Keratinocyte (primary cell): ENCODE results near the gene HMSD. TPM values are rescaled to one million over a fixed set of nuclear protein-coding genes. Genes with fewer than 3 reads are reported as not detected.

Experiments used
- DNase-seq: peaks from one replicate; pipeline ENCODE4 v3.0.0-alpha.2; 2011; ENCODE audit warnings: low read depth, missing footprints, low spot score
- FAIRE-seq: peaks from 2 replicates; lab custom pipeline; 2011; peaks lifted over from hg19 to GRCh38; lab: Jason Lieb, UNC
- H2AFZ ChIP-seq: 2 replicates; pipeline ENCODE4 v1.6.0; 2012; ENCODE audit warnings: low read length, control low read depth, inconsistent platforms; ENCODE audit not compliant: control insufficient read depth
- H3K27ac ChIP-seq: 2 replicates; pipeline ENCODE4 v1.5.1; 2011; ENCODE audit warnings: low read length; ENCODE audit not compliant: control insufficient read depth, insufficient read depth
- H3K27me3 ChIP-seq: 3 replicates; pipeline ENCODE4 v1.6.0; 2011; ENCODE audit warnings: low read length; ENCODE audit not compliant: control insufficient read depth, insufficient read depth; ENCODE audit errors: extremely low read depth
- H3K36me3 ChIP-seq, 2 experiments: 2 replicates in 1 of 2; 3 replicates in 1 of 2; pipeline ENCODE4 v1.5.1; 2011; ENCODE audit warnings: low read length in 2 of 2, mild to moderate bottlenecking in 1 of 2; ENCODE audit not compliant: control insufficient read depth in 2 of 2, insufficient read depth in 2 of 2; ENCODE audit errors: extremely low read depth in 1 of 2
- H3K4me1 ChIP-seq: 3 replicates; pipeline ENCODE4 v1.5.1; 2011; ENCODE audit warnings: low read length; ENCODE audit not compliant: control insufficient read depth, insufficient read depth; ENCODE audit errors: extremely low read depth
- H3K4me2 ChIP-seq: 3 replicates; pipeline ENCODE4 v1.6.0; 2011; ENCODE audit warnings: low read depth, low read length; ENCODE audit not compliant: control insufficient read depth, insufficient read depth; ENCODE audit errors: extremely low read depth
- H3K4me3 ChIP-seq, 3 experiments: fragments of 200-600 bp in 1 of 3; sonication (generic) in 1 of 3; 2 replicates in 2 of 3; 3 replicates in 1 of 3; pipeline ENCODE4 v1.5.1; 2011 to 2016; ENCODE audit warnings: low read length in 3 of 3, mild to moderate bottlenecking in 3 of 3, control low read depth in 2 of 3, inconsistent platforms in 1 of 3, low read depth in 1 of 3, mixed read lengths in 1 of 3, mixed run types in 1 of 3, moderate library complexity in 1 of 3; ENCODE audit not compliant: control insufficient read depth in 2 of 3, insufficient read depth in 2 of 3; ENCODE audit errors: extremely low read depth in 1 of 3
- H3K79me2 ChIP-seq: 2 replicates; pipeline ENCODE4 v1.6.0; 2012; ENCODE audit warnings: low read length; ENCODE audit not compliant: control insufficient read depth, insufficient read depth
- H3K9ac ChIP-seq: 3 replicates; pipeline ENCODE4 v1.6.0; 2011; ENCODE audit warnings: low read length; ENCODE audit not compliant: control insufficient read depth, insufficient read depth; ENCODE audit errors: extremely low read depth
- H3K9me1 ChIP-seq: 3 replicates; pipeline ENCODE4 v1.6.0; 2011; ENCODE audit warnings: low read length; ENCODE audit not compliant: control insufficient read depth, insufficient read depth; ENCODE audit errors: extremely low read depth
- H3K9me3 ChIP-seq: 2 replicates; pipeline ENCODE4 v1.5.1; 2012; ENCODE audit warnings: low read depth, low read length; ENCODE audit not compliant: control insufficient read depth
- H4K20me1 ChIP-seq: 3 replicates; pipeline ENCODE4 v1.6.0; 2011; ENCODE audit warnings: low read length; ENCODE audit not compliant: control insufficient read depth, insufficient read depth; ENCODE audit errors: extremely low read depth
- CTCF ChIP-seq, 3 experiments: IDR thresholded peaks in 1 of 3; conservative IDR thresholded peaks in 1 of 3; optimal IDR thresholded peaks in 1 of 3; 2 replicates in 2 of 3; 3 replicates in 1 of 3; pipeline versions ENCODE3 to v1.5.1; 2011; ENCODE audit warnings: low read length in 3 of 3, mild to moderate bottlenecking in 3 of 3, moderate library complexity in 2 of 3, control low read depth in 1 of 3, inconsistent platforms in 1 of 3; ENCODE audit not compliant: insufficient read depth in 2 of 3; ENCODE audit errors: extremely low read depth in 1 of 3
- EZH2 ChIP-seq: IDR thresholded peaks from one replicate; pipeline ENCODE4 v1.6.1; 2012; ENCODE audit warnings: inconsistent platforms, mild to moderate bottlenecking, low read length, moderate library complexity
- dilution Hi-C: fragments of 300-500 bp; cut with MboI; formaldehyde crosslinking; loops from one replicate; pipeline ENCODE4 v1.7.0; 2020; ENCODE audit warnings: low sequenced_read_pairs; ENCODE audit not compliant: extremely low pct_ligation_motif_present
- polyA plus RNA-seq, 5 experiments: library from polyadenylated mRNA; depleted of rRNA in 3 of 5; stranded (reverse) in 3 of 5; stranded (forward) in 1 of 5; unstranded in 1 of 5; fragments of >200 nt; gene quantifications; 1 replicate in 1 of 5; 2 replicates in 3 of 5; 3 replicates in 1 of 5; pipeline versions ENCODE4 v1.2.1 to v1.2.3, GENCODE V29; 2011 to 2012; ENCODE audit warnings: missing spikeins in 2 of 5, low read depth in 1 of 5, low replicate concordance in 1 of 5

HMSD gene
- polyA plus RNA-seq, 1 donor (not counting 4 experiments of a cell fraction or from before 2014, with no cell fraction given): 1.2 TPM

- Histone ChIP-seq H3K27me3 (no peaks in the 10 kb centered on the region), H3K9me1 (no peaks in the 10 kb centered on the region), H4K20me1 (no peaks in the 10 kb centered on the region), H3K9me3 (no peaks in the 10 kb centered on the region), H3K36me3 (peaks cover 26 to 30% of the 10 kb centered on the region in 2 experiments), H3K9ac (no peak overlapping the region), H3K4me3 (no peak overlapping the region), H3K4me2 (peak overlapping the region; percentile 39), H3K79me2 (peaks cover 55% of the 10 kb centered on the region), H3K27ac (no peak overlapping the region), H3K4me1 (peaks cover 14% of the 10 kb centered on the region), H2AFZ (peak overlapping the region; percentile 49)
- no peak for DNase-seq
- dilution Hi-C loops: no loop called here
- TF ChIP-seq CTCF (optimal IDR thresholded peaks at IDR 0.05 in 1 of 3, IDR thresholded peaks at IDR 0.05 in 1 of 3, conservative IDR thresholded peaks at IDR 0.05 in 1 of 3; ENCODE audit: extremely low read depth in 1 of 3, insufficient read depth in 2 of 3, low read length in 3 of 3) (peak; percentile 75 to 91 (median 83)), EZH2 (no peak)
- FAIRE-seq: peak; percentile 86
Measured at GRCh38 chr18:63979409-63979920, 30.4 kb downstream of the HMSD start.

GRCh38 chr18:63980027-63980426 lies 30.9 kb downstream of the HMSD start:
- H3K4me2 ChIP-seq: peak overlapping the region; percentile 39

More at GRCh38 chr18:63980027-63980426, 30.9 kb downstream of the HMSD start:
- H3K27ac ChIP-seq: no peak overlapping the region
- H3K27me3 ChIP-seq: no peaks in the 10 kb centered on the region
- TF ChIP-seq CTCF (optimal IDR thresholded peaks at IDR 0.05 in 1 of 3, IDR thresholded peaks at IDR 0.05 in 1 of 3, conservative IDR thresholded peaks at IDR 0.05 in 1 of 3; ENCODE audit: extremely low read depth in 1 of 3, insufficient read depth in 2 of 3, low read length in 3 of 3): no peak
- no peak for TF ChIP-seq EZH2
- DNase-seq (no peak), FAIRE-seq (no peak)
- H3K4me3 ChIP-seq: no peak overlapping the region
- no peaks in the 10 kb centered on the region for H4K20me1 ChIP-seq
- dilution Hi-C loops: no loop called here
- H3K9me1 ChIP-seq: no peaks in the 10 kb centered on the region
- peaks cover 8% of the 10 kb centered on the region for H3K4me1 ChIP-seq
- peaks cover 50% of the 10 kb centered on the region for H3K79me2 ChIP-seq
- peaks cover 28 to 32% of the 10 kb centered on the region in 2 experiments for H3K36me3 ChIP-seq
- H3K9ac ChIP-seq: no peak overlapping the region
- no peaks in the 10 kb centered on the region for H3K9me3 ChIP-seq
- H2AFZ ChIP-seq: no peak overlapping the region
